Transverse colon (tissue), 4 donors: ENCODE data around the gene TNP2.
"Not testable (repeated sequence)": the region's sequence is repeated elsewhere in the genome, so short reads cannot be mapped to it uniquely, and the experiment has no call there.

ENCODE experiments used
- CTCF ChIP-seq, 5 experiments: fragments of 200-600 bp in 3 of 5; fragments of 450-650 bp in 2 of 5; sonication (generic) in 3 of 5; IDR thresholded peaks; 1 replicate in 2 of 5; 2 replicates in 3 of 5; pipeline ENCODE4 v1.5.1; 2016 to 2017; ENCODE audit warnings: antibody characterized with exemption in 5 of 5, inconsistent platforms in 3 of 5, mild to moderate bottlenecking in 2 of 5, moderate library complexity in 1 of 5
- EP300 ChIP-seq: sonication (generic); formaldehyde crosslinking; IDR thresholded peaks from one replicate; pipeline ENCODE4 v1.6.1; 2017; ENCODE audit warnings: antibody characterized with exemption, low read depth
- POLR2A ChIP-seq: fragments of 450-650 bp; IDR thresholded peaks from one replicate; pipeline ENCODE4 v1.6.1; 2016; ENCODE audit warnings: antibody characterized with exemption, mild to moderate bottlenecking, moderate library complexity
- POLR2AphosphoS5 ChIP-seq, 3 donors: sonication (generic); formaldehyde crosslinking; IDR thresholded peaks; one replicate each; pipeline ENCODE4 v1.6.1; 2016; ENCODE audit warnings: antibody characterized with exemption in 3 of 3

- TF ChIP-seq POLR2A; POLR2AphosphoS5 (IDR thresholded peaks at IDR 0.05); CTCF (IDR thresholded peaks at IDR 0.05); EP300: not testable (repeated sequence)
Measured at GRCh38 chr16:11298950-11299547, 29.9 kb upstream of the TNP2 start.
